HG02798 (cell line): ENCODE measurements around the gene MEOX1.

Source experiments
- ATAC-seq: cut with Tn5 transposase; IDR thresholded peaks from one replicate; pipeline ENCODE4 v1.9.1; 2021; ENCODE audit warnings: mild to moderate bottlenecking; ENCODE audit not compliant: unreplicated experiment, poor library complexity

Gene MEOX1

GRCh38 chr17:43660816-43661493, 767 bp downstream of the MEOX1 start:
- no peak for ATAC-seq

GRCh38 chr17:43659823-43660617, 1.7 kb downstream of the MEOX1 start:
- no peak for ATAC-seq

- no peak for ATAC-seq
Observed at GRCh38 chr17:43658900-43659299, 2.8 kb downstream of the MEOX1 start.

- no peak for ATAC-seq
Observed at GRCh38 chr17:43655693-43656255, 5.9 kb downstream of the MEOX1 start.

- no peak for ATAC-seq
Observed at GRCh38 chr17:43652124-43652480, 9.6 kb downstream of the MEOX1 start.

GRCh38 chr17:43650471-43650870, 11.3 kb downstream of the MEOX1 start:
- ATAC-seq, result no peak

- no peak for ATAC-seq
Observed at GRCh38 chr17:43648916-43649315, 12.8 kb downstream of the MEOX1 start.

- ATAC-seq, result no peak
Observed at GRCh38 chr17:43645765-43646481, 15.8 kb downstream of the MEOX1 start.

GRCh38 chr17:43645450-43645764, 16.3 kb downstream of the MEOX1 start:
- no peak for ATAC-seq

GRCh38 chr17:43644081-43644480, 17.6 kb downstream of the MEOX1 start:
- ATAC-seq, result no peak

- ATAC-seq, result no peak
Observed at GRCh38 chr17:43641416-43641815, 20.3 kb downstream of the MEOX1 start.

GRCh38 chr17:43640491-43641252, 21.1 kb downstream of the MEOX1 start:
- no peak for ATAC-seq

- ATAC-seq, result no peak
Observed at GRCh38 chr17:43637563-43638323, 24.0 kb downstream of the MEOX1 start.

GRCh38 chr17:43636426-43636825, 25.3 kb downstream of the MEOX1 start:
- no peak for ATAC-seq

GRCh38 chr17:43634591-43635125, 27.1 kb downstream of the MEOX1 start:
- ATAC-seq, result no peak

GRCh38 chr17:43632221-43632620, 29.5 kb downstream of the MEOX1 start:
- ATAC-seq, result no peak

GRCh38 chr17:43631429-43631828, 30.3 kb downstream of the MEOX1 start:
- ATAC-seq, result no peak

- no peak for ATAC-seq
Observed at GRCh38 chr17:43628089-43628650, 33.6 kb downstream of the MEOX1 start.

- ATAC-seq, result no peak
Observed at GRCh38 chr17:43627653-43628052, 34.1 kb downstream of the MEOX1 start.
